SH-SY5Y (cell line): Measurements from ENCODE around the gene VDR.

ENCODE experiments used
- GATA2 ChIP-seq: IDR thresholded peaks from 2 replicates; pipeline ENCODE4 v1.6.1; 2011; ENCODE audit warnings: mild to moderate bottlenecking, low read depth, low read length
- GATA3 ChIP-seq: IDR thresholded peaks from 2 replicates; pipeline ENCODE4 v1.6.1; 2011; ENCODE audit warnings: low read depth, mild to moderate bottlenecking, low read length, moderate library complexity

- TF ChIP-seq GATA2 (no peak), GATA3 (no peak)
Measured at GRCh38 chr12:47801904-47802246, 102.9 kb downstream of the VDR start.
